ENCODE measurements around the gene FANK1.

The FANK1 gene

GRCh38 chr10:126013489-126014281 is 117.3 kb downstream of the FANK1 start:
- in situ Hi-C loops (cut with MboI; ENCODE audit: low sequenced_read_pairs, unreplicated experiment), result no loop called here
- peak; percentile 34 for DNase-seq (ENCODE audit: low spot score)
- TF ChIP-seq CTCF (IDR thresholded peaks at IDR 0.05; ENCODE audit: borderline replicate concordance, control extremely low read depth, extremely low read depth, insufficient read depth, missing control alignments), result no peak

- in situ Hi-C loops (cut with MboI; ENCODE audit: low sequenced_read_pairs, unreplicated experiment), result no loop called here
- DNase-seq (ENCODE audit: low spot score), result no peak
These were observed 117.9 kb downstream of the FANK1 start for GRCh38 chr10:126014309-126014708.

GRCh38 chr10:126015413-126015812 is 119.0 kb downstream of the FANK1 start:
- no peak for DNase-seq (ENCODE audit: low spot score)
- no peak for TF ChIP-seq CTCF (IDR thresholded peaks at IDR 0.05; ENCODE audit: borderline replicate concordance, control extremely low read depth, extremely low read depth, insufficient read depth, missing control alignments)
- in situ Hi-C loops (cut with MboI; ENCODE audit: low sequenced_read_pairs, unreplicated experiment), result no loop called here

More at GRCh38 chr10:126014309-126014708, 117.9 kb downstream of the FANK1 start:
- no peak for TF ChIP-seq CTCF (IDR thresholded peaks at IDR 0.05; ENCODE audit: borderline replicate concordance, control extremely low read depth, extremely low read depth, insufficient read depth, missing control alignments)

- TF ChIP-seq CTCF (IDR thresholded peaks at IDR 0.05; ENCODE audit: borderline replicate concordance, control extremely low read depth, extremely low read depth, insufficient read depth, missing control alignments), result no peak
- in situ Hi-C loops (cut with MboI; ENCODE audit: low sequenced_read_pairs, unreplicated experiment), result no loop called here
- DNase-seq (ENCODE audit: low spot score), result no peak
These were observed 119.9 kb downstream of the FANK1 start for GRCh38 chr10:126016156-126016805.

GRCh38 chr10:126016882-126017281 is 120.5 kb downstream of the FANK1 start:
- TF ChIP-seq CTCF (IDR thresholded peaks at IDR 0.05; ENCODE audit: borderline replicate concordance, control extremely low read depth, extremely low read depth, insufficient read depth, missing control alignments), result no peak
- in situ Hi-C loops (cut with MboI; ENCODE audit: low sequenced_read_pairs, unreplicated experiment), result no loop called here

GRCh38 chr10:126017961-126018560 is 121.7 kb downstream of the FANK1 start:
- no peak for DNase-seq (ENCODE audit: low spot score)
- in situ Hi-C loops (cut with MboI; ENCODE audit: low sequenced_read_pairs, unreplicated experiment), result no loop called here
- no peak for TF ChIP-seq CTCF (IDR thresholded peaks at IDR 0.05; ENCODE audit: borderline replicate concordance, control extremely low read depth, extremely low read depth, insufficient read depth, missing control alignments)

More at GRCh38 chr10:126016882-126017281, 120.5 kb downstream of the FANK1 start:
- DNase-seq (ENCODE audit: low spot score), result no peak

All from GM13976 (cell line).